Peyer's patch (tissue), 4 donors: Measurements from ENCODE around the gene MTG1.

Source experiments
- POLR2A ChIP-seq, 2 donors: fragments of 450-650 bp; IDR thresholded peaks; one replicate each; pipeline ENCODE4 v1.5.1; 2017; ENCODE audit warnings: antibody characterized with exemption in 2 of 2, mild to moderate bottlenecking in 2 of 2, moderate library complexity in 2 of 2
- TF ChIP-seq, protein P1 (sequence below), 6 experiments: fragments of 450-650 bp in 4 of 6; fragments of 200-600 bp in 2 of 6; sonication (generic) in 1 of 6; IDR thresholded peaks; one replicate each; pipeline ENCODE4 v1.5.1; 2017 to 2019; ENCODE audit warnings: antibody characterized with exemption in 6 of 6, mild to moderate bottlenecking in 3 of 6, moderate library complexity in 1 of 6

DNA sequence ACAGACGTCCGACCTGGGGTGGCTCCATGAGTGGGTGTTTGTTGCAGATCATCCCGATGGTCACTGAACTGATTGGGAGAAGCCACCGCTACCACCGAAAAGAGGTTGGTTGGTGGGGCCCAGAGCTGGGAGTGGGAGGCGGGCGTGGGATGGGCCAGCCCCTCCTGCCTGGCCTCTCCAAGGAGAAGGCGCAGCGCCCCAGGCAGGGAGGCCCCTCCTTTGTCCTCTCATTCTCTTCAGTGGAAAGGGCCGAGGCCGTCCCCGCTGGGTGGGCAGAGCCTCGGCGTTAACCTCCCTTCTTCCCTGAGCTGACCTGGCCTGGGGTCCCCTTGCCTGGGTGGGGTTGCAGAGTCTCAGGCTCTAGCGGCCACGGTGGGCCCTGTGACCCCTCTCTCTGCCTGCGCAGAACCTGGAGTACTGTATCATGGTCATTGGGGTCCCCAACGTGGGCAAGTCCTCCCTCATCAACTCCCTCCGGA lies 5.2 kb downstream of the MTG1 start:
- TF ChIP-seq, protein P1, sequence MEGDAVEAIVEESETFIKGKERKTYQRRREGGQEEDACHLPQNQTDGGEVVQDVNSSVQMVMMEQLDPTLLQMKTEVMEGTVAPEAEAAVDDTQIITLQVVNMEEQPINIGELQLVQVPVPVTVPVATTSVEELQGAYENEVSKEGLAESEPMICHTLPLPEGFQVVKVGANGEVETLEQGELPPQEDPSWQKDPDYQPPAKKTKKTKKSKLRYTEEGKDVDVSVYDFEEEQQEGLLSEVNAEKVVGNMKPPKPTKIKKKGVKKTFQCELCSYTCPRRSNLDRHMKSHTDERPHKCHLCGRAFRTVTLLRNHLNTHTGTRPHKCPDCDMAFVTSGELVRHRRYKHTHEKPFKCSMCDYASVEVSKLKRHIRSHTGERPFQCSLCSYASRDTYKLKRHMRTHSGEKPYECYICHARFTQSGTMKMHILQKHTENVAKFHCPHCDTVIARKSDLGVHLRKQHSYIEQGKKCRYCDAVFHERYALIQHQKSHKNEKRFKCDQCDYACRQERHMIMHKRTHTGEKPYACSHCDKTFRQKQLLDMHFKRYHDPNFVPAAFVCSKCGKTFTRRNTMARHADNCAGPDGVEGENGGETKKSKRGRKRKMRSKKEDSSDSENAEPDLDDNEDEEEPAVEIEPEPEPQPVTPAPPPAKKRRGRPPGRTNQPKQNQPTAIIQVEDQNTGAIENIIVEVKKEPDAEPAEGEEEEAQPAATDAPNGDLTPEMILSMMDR (IDR thresholded peaks at IDR 0.05), result no peak
- no peak for TF ChIP-seq POLR2A (IDR thresholded peaks at IDR 0.05)
